HUES48 (cell line): ENCODE data around the gene CELF4.

Source experiments
- H3K27ac ChIP-seq: one replicate; pipeline ENCODE4 v1.7.0; 2013; ENCODE audit warnings: low read depth, low read length, inconsistent platforms
- H3K27me3 ChIP-seq: 2 replicates; pipeline ENCODE4 v1.6.1; 2013; ENCODE audit warnings: mild to moderate bottlenecking, low read length; ENCODE audit not compliant: control insufficient read depth, insufficient read depth
- H3K36me3 ChIP-seq: 2 replicates; pipeline ENCODE4 v1.6.1; 2013; ENCODE audit warnings: low read length; ENCODE audit not compliant: control insufficient read depth, insufficient read depth
- H3K4me1 ChIP-seq: 2 replicates; pipeline ENCODE4 v1.6.1; 2013; ENCODE audit warnings: mild to moderate bottlenecking, low read length; ENCODE audit not compliant: control insufficient read depth, insufficient read depth
- H3K4me3 ChIP-seq: 2 replicates; pipeline ENCODE4 v1.5.1; 2013; ENCODE audit warnings: mild to moderate bottlenecking, low read depth, low read length
- H3K9ac ChIP-seq: 2 replicates; pipeline ENCODE4 v1.6.1; 2013; ENCODE audit warnings: mild to moderate bottlenecking, low read depth, low read length, moderate library complexity
- H3K9me3 ChIP-seq: 2 replicates; pipeline ENCODE4 v1.6.1; 2013; ENCODE audit warnings: low read length; ENCODE audit not compliant: control insufficient read depth, insufficient read depth

CELF4 gene

GRCh38 chr18:37222354-37222998, 343.1 kb downstream of the CELF4 start:
- Histone ChIP-seq H3K9me3 (no peaks in the 10 kb centered on the region), H3K27me3 (peaks cover 36% of the 10 kb centered on the region), H3K9ac (no peak overlapping the region), H3K36me3 (no peaks in the 10 kb centered on the region), H3K27ac (no peak overlapping the region), H3K4me1 (peaks cover 10% of the 10 kb centered on the region), H3K4me3 (no peak overlapping the region)

GRCh38 chr18:37219257-37219656, 346.3 kb downstream of the CELF4 start:
- no peaks in the 10 kb centered on the region; the same call in 1 of the 2 replicates for H3K9me3 ChIP-seq
- H3K4me1 ChIP-seq: peaks cover 10% of the 10 kb centered on the region
- H3K9ac ChIP-seq: no peak overlapping the region
- no peaks in the 10 kb centered on the region for H3K36me3 ChIP-seq
- no peak overlapping the region for H3K4me3 ChIP-seq
- H3K27me3 ChIP-seq: peaks cover 53% of the 10 kb centered on the region
- H3K27ac ChIP-seq: no peak overlapping the region

GRCh38 chr18:37218022-37218590, 347.5 kb downstream of the CELF4 start:
- Histone ChIP-seq H3K9me3 (no peaks in the 10 kb centered on the region; the same call in 1 of the 2 replicates), H3K27ac (peak overlapping the region; percentile 15), H3K36me3 (no peaks in the 10 kb centered on the region), H3K27me3 (peaks cover 53% of the 10 kb centered on the region), H3K9ac (no peak overlapping the region), H3K4me3 (0 out of 2 replicates have a peak overlapping the region, but pooled peaks have one; percentile 4), H3K4me1 (peaks cover 10% of the 10 kb centered on the region)

GRCh38 chr18:37210781-37211180, 354.8 kb downstream of the CELF4 start:
- no peak overlapping the region for H3K9ac ChIP-seq
- H3K36me3 ChIP-seq: no peaks in the 10 kb centered on the region
- H3K27me3 ChIP-seq: peaks cover 2% of the 10 kb centered on the region; the same call in 1 of the 2 replicates
- H3K4me1 ChIP-seq: peaks cover 3% of the 10 kb centered on the region; the same call in 1 of the 2 replicates
- H3K4me3 ChIP-seq: no peak overlapping the region
- H3K27ac ChIP-seq: no peak overlapping the region
- H3K9me3 ChIP-seq: no peaks in the 10 kb centered on the region

- Histone ChIP-seq H3K9ac (no peak overlapping the region), H3K9me3 (0 out of 2 replicates have a peak, but pooled peaks cover 2% of the 10 kb centered on the region), H3K36me3 (no peaks in the 10 kb centered on the region), H3K4me3 (no peak overlapping the region), H3K4me1 (peaks cover 3% of the 10 kb centered on the region; the same call in 1 of the 2 replicates), H3K27me3 (no peaks in the 10 kb centered on the region), H3K27ac (no peak overlapping the region)
Observed at GRCh38 chr18:37207343-37207742, 358.3 kb downstream of the CELF4 start.

- H3K9me3 ChIP-seq: 0 out of 2 replicates have a peak, but pooled peaks cover 2% of the 10 kb centered on the region
- no peaks in the 10 kb centered on the region for H3K36me3 ChIP-seq
- H3K27me3 ChIP-seq: no peaks in the 10 kb centered on the region
- no peak overlapping the region for H3K27ac ChIP-seq
- no peak overlapping the region for H3K4me3 ChIP-seq
- no peak overlapping the region for H3K9ac ChIP-seq
- H3K4me1 ChIP-seq: no peaks in the 10 kb centered on the region
Observed at GRCh38 chr18:37199741-37200140, 365.9 kb downstream of the CELF4 start.
